ENCODE data around the gene MSRB1. TPM values are rescaled to one million over a fixed set of nuclear protein-coding genes. Genes with fewer than 3 reads are reported as not detected.
"Not testable (repeated sequence)": the region's sequence is repeated elsewhere in the genome, so short reads cannot be mapped to it uniquely, and the experiment has no call there.

MSRB1 gene
- polyA plus RNA-seq, 6 donors from 2014 or later: 15.6 to 34.5 (median 18.8) TPM

DNA sequence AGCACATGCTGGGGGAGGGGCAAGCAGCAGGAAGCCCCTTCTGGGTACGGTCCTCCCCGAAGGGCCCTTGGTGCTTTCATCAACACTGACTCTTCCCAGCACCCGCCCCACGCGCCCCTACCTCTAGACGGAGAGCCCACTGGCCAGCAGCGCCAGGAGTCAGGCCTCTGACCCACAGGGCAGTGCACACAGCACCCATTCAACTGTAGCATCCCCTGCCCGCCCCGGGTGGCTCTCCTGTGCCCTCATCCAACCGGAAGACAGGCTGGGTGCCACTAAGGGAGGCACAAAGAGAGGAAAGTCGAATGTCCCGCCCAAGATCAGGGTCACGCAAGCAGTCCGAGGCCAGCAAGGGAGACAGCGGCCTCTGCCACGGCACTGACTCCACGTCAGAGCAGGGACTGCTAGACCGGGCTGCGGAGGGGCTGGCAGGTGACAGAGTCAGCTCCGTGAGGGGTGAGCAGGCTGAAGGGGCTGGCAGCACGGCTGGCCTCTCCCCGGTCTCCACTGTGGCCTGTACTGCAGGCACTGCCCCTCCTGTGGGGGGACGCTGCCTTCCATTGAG, 9.8 kb downstream of the MSRB1 start:
- peak overlapping the region in 2 of 8 donors; percentile 0 to 29 for H3K4me3 Mint-ChIP-seq
- no peak for ATAC-seq (ENCODE audit: low read depth in 2 of 2)

DNA sequence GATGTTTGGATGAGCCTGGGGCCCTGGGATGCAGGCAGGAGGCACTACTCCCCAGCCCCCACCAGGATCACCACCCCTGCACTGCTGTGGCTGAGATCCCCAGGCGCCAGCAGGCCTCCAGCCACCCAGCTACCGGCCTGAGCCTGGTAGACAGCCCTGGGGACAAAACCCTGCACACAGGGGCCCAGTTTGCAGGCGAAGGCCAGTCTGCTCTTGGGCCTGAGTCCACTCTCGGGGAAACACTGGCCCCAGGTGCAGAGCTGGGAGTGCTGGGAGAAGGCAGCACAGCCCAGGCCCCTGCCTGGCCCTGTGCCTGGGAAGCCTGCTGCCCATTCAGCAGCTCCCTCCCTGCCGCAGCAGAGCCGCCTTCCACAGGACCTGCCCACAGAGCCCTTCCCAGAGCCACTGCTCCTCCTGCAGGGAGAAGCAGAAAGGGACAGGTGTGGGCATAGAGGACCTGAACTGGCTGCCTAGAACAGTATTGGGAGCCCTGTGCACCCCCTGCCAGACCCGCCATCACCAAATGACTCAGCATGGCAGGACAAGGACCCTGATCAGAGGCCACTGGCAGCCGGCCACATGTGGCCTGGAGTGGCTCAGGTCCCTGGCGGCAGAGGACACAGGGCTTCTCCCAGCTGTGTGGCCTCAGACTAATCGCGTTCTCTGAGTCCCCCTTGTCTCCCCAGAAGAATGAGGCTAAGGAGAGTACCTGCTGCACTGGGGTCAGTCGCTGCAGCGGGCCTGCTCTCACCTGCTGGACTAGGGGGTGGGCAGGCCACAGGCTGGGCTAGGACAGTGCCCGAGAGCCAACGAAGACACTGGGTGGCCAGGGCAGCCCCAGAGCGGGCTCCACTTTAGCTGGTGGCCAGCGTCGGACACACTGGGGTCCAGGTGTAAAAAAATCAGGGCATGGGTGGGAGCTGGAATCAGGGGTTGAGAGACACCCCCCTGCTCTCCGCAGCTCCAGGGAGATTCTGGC, 10.7 kb downstream of the MSRB1 start:
- H3K27me3 Mint-ChIP-seq: no peaks in the 10 kb centered on the region
- H3K9me3 Mint-ChIP-seq: no peaks in the 10 kb centered on the region
- H3K4me3 Mint-ChIP-seq: peak overlapping the region in 1 of 8 donors; percentile 9
- ATAC-seq (ENCODE audit: low read depth in 2 of 2): no peak
- no peaks in the 10 kb centered on the region for H3K36me3 Mint-ChIP-seq
- no peak for DNase-seq
- H3K27ac Mint-ChIP-seq: no peak overlapping the region
- peaks cover 2 to 6% (median 3%) of the 10 kb centered on the region in 3 donors for H3K4me1 Mint-ChIP-seq

More for the DNA sequence above, 9.8 kb downstream of the MSRB1 start:
- DNase-seq: no peak
- Mint-ChIP-seq H3K27ac (no peak overlapping the region), H3K4me1 (peaks cover 2 to 6% (median 3%) of the 10 kb centered on the region in 3 donors), H3K9me3 (no peaks in the 10 kb centered on the region), H3K36me3 (no peaks in the 10 kb centered on the region), H3K27me3 (no peaks in the 10 kb centered on the region)

DNA sequence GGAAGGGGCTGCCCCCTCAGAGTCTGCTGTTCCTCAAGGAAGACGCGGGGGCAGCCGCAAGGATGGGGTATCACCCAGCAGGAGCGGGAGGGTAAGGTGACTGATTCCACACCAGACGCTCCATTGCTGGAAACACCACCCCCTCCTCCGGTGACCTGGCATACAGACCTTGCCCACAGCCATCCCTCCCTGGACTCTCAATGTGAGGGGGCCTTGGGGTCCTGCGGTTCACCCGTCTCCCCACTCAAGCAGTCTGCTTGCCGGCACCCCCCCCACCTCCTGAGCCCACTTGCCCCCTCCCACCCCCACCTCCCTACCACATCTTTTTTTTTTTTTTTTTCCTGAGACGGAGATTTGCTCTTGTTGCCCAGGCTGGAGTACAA, 12.7 kb downstream of the MSRB1 start:
- Mint-ChIP-seq H3K4me3 (peak overlapping the region in 2 of 8 donors; percentile 40 to 72), H3K27me3 (peaks cover 0 to 4% (median 3%) of the 10 kb centered on the region in 3 donors), H3K9me3 (no peaks in the 10 kb centered on the region), H3K4me1 (peaks cover 2 to 6% (median 3%) of the 10 kb centered on the region in 3 donors), H3K27ac (no peak overlapping the region), H3K36me3 (no peaks in the 10 kb centered on the region)
- ATAC-seq (ENCODE audit: low read depth in 2 of 2): no peak
- DNase-seq: no peak

DNA sequence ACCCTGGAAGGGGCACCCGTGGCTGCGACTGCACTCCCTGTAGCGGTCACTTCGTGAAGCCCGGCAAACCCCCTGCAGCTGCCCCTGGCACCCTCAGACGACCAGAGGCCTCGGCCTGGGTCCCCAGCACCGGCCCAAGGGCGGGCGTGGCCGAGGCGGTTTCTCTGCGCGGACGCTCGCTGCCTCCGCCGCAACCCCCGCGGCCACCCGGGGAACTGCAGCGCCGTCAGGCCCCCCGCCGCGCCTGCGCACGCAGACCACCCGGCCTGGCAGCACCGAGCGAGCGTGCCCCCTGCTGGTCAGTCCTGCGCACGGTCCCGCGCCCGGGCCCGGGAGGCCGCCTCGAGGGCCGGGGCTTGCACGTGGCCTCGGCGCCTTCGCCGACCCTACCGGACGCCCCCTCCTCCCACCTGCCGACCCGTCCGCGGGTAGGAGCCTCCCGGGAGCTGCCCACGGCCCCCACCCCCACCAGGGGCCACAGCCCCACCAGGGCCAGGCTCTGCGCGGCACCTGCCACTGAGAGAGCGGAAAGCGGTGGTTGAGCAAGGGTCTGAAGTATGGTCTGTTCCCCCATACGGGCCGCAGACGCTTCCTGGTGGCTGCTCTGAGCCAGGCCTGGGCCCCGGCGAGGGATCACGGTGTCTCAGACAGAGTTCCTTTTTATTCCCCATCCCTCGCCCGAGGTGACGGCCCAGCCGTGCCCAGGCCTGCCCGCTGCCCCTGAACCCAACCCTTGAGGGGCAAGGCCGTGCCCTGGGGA, 13.2 kb downstream of the MSRB1 start:
- Mint-ChIP-seq H3K4me3 (peak overlapping the region; percentile 25 to 87 (median 64)), H3K9me3 (no peaks in the 10 kb centered on the region), H3K27ac (no peak overlapping the region), H3K36me3 (no peaks in the 10 kb centered on the region), H3K27me3 (peaks cover 0 to 10% (median 9%) of the 10 kb centered on the region in 3 donors), H3K4me1 (peaks cover 2 to 6% (median 3%) of the 10 kb centered on the region in 3 donors)
- peak; percentile 91 to 94 for ATAC-seq (ENCODE audit: low read depth in 2 of 2)
- peak; percentile 92 for DNase-seq

DNA sequence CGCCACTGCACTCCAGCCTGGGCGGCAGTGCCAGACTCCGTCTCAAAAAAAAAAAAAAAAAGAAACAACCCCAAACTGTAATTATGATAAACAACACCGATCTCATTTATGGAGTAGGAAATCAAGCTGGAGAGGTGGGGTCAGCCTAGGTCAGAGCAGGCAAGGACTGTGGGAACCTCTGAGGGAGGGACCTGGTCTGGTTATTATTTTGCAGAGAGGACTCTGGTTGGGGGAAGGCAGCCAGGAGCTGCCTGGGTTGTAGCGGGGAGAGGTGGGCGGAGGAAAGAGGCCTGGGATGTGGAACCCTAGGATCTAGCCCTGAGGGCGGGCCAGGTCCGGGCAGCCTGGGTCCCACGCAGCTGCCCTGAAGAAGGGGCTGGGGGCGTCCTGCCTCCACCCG, 13.9 kb downstream of the MSRB1 start:
- Mint-ChIP-seq H3K4me3 (peak overlapping the region; percentile 73 to 91 (median 86)), H3K36me3 (no peaks in the 10 kb centered on the region), H3K4me1 (peaks cover 2 to 6% (median 3%) of the 10 kb centered on the region in 3 donors), H3K27me3 (peaks cover 0 to 15% (median 14%) of the 10 kb centered on the region in 3 donors), H3K27ac (peak overlapping the region in 2 of 6 donors; percentile 62 to 78), H3K9me3 (no peaks in the 10 kb centered on the region)
- DNase-seq (no peak), ATAC-seq (ENCODE audit: low read depth in 2 of 2) (peak; percentile 21 to 24)

DNA sequence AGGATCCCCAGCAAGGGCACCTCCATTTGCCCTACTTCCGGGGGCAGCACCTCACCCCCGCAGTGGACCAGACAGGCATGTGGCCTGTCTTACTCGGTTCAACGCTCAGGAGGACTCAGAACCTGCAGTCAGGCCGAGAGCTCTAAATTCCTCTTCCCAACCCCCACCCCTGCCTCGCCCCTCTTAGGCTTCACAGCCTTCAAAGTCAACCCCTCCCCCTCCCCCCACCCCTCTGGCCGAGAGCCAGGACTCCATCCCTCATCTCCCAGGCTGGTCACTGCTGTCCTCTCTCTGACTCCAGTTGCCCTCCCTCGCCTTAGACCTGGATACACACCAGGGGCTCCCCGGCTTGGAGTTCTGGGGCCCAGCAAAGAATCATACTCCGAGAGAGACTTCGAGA, 16.7 kb downstream of the MSRB1 start:
- Mint-ChIP-seq H3K9me3 (peaks cover 0 to 5% (median 2%) of the 10 kb centered on the region in 7 donors), H3K27me3 (peaks cover 11 to 42% (median 34%) of the 10 kb centered on the region in 3 donors), H3K4me3 (no peak overlapping the region), H3K36me3 (no peaks in the 10 kb centered on the region), H3K4me1 (peaks cover 3 to 9% (median 6%) of the 10 kb centered on the region in 3 donors), H3K27ac (no peak overlapping the region)
- no peak for ATAC-seq (ENCODE audit: low read depth in 2 of 2)
- no peak for DNase-seq

DNA sequence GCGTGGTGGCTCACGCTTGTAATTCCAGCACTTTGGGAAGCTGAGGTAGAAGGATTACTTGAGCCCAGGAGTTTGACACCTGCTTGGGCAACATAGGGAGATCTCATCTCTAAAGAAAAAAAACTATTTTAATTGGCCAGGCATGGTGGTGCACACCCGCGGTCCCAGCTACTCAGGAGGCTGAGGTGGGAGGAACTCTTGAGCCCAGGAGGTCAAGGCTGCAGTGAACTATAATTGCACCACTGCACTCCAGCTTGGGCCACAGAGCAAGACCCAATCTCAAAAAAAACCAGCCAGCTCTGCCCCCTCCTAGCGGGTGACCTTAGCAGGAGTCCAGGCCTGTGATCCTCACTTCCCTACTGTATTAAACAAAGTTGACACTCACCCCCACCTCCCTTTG, 18.9 kb downstream of the MSRB1 start:
- no peaks in the 10 kb centered on the region for H3K36me3 Mint-ChIP-seq
- ATAC-seq (ENCODE audit: low read depth in 2 of 2): no peak
- DNase-seq: no peak
- peaks cover 3 to 16% (median 6%) of the 10 kb centered on the region in 3 donors for H3K4me1 Mint-ChIP-seq
- H3K9me3 Mint-ChIP-seq: peaks cover 0 to 5% (median 2%) of the 10 kb centered on the region in 7 donors
- no peak overlapping the region for H3K27ac Mint-ChIP-seq
- peaks cover 17 to 62% (median 46%) of the 10 kb centered on the region in 3 donors for H3K27me3 Mint-ChIP-seq
- H3K4me3 Mint-ChIP-seq: no peak overlapping the region

DNA sequence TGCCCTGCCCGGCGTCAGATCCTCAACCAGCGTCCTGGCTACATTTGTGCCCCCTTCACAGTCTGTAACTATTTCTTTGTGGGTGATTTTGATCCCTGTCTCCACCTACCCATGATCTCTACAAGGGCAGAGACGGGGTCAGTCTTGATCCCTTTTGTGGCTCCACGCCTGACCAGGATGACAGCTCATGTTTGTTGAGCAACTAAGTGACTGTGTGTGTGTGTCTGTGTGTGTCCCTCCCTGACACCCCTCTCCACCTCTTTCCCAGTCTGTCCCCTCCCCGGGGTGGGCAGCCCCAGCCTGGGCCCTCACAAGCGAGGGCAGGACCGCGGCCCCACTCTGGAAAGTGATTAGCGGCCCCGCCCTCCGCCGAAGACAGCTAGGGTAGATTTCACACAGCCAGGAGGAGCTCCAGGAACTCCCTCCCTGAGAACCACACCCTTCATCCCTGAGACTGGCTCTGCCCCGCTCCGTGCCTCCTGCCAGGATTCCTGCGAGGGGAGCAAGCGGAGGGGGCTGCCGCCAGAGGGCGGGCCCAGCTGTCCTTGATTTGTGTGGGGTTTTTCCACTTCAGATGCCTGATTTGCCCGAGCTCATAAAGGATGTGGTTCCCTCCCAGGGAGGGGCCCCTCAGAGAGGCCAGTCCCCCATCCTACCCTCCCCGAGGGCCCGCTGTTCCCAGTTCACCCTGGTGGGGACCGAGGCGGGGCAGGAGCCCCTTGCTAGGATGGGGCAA, 19.5 kb downstream of the MSRB1 start:
- Mint-ChIP-seq H3K27me3 (peaks cover 17 to 67% (median 52%) of the 10 kb centered on the region in 3 donors), H3K36me3 (no peaks in the 10 kb centered on the region), H3K4me3 (no peak overlapping the region), H3K27ac (no peak overlapping the region), H3K9me3 (peaks cover 0 to 5% (median 2%) of the 10 kb centered on the region in 7 donors), H3K4me1 (peaks cover 0 to 18% (median 4%) of the 10 kb centered on the region in 3 donors)
- ATAC-seq (ENCODE audit: low read depth in 2 of 2) (peak in 1 of 2 donors; percentile 36), DNase-seq (no peak)

DNA sequence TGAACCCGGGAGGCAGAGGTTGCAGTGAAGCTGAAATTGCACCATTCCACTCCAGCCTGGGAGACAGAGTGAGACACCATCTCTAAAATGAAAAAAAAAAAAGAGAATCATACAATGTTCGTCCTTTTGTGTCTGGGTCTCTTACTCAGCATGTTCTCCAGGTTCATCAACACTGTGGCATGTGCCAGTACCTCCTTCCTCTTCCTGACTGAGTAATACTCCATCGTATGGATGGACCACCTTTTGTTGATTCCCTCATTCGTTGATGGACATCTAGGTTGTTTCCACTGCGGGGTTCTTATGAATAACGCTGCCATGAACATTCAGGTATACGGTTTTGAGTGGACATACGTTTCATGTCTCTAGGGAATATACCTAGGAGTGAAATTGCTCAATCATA, 20.6 kb downstream of the MSRB1 start:
- H3K4me3 Mint-ChIP-seq: no peak overlapping the region
- peaks cover 0 to 18% (median 4%) of the 10 kb centered on the region in 3 donors for H3K4me1 Mint-ChIP-seq
- ATAC-seq (ENCODE audit: low read depth in 2 of 2) (no peak), DNase-seq (no peak)
- H3K36me3 Mint-ChIP-seq: no peaks in the 10 kb centered on the region
- no peak overlapping the region for H3K27ac Mint-ChIP-seq
- H3K27me3 Mint-ChIP-seq: peaks cover 17 to 68% (median 52%) of the 10 kb centered on the region in 3 donors
- H3K9me3 Mint-ChIP-seq: peaks cover 0 to 5% (median 2%) of the 10 kb centered on the region in 7 donors

DNA sequence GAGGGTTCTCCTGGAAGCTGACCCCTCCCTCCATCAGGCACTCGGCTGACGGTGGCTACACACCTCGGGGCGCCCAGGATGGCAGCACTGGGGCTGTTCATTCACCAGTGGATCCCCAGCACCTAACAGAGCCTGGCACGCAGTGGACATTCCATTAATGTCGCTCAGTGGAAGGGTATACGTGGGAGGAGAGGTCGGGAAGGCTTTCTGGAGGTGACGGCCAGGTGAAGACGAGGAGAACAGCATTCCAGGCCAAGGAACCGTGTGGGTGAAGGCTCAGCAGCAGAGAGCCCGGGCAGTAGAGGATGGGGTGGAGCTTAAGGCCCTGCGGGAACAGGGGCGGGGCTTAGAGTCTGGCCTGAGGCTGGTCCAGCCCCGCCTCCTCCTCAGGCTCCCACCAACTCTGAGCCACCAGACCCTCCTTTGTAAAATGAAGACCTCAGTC, 22.2 kb downstream of the MSRB1 start:
- DNase-seq: no peak
- Mint-ChIP-seq H3K9me3 (peaks cover 0 to 5% (median 2%) of the 10 kb centered on the region in 7 donors), H3K27me3 (peaks cover 17 to 84% (median 67%) of the 10 kb centered on the region in 3 donors), H3K4me1 (peaks cover 0 to 18% (median 8%) of the 10 kb centered on the region in 3 donors), H3K27ac (no peak overlapping the region), H3K4me3 (peak overlapping the region in 1 of 8 donors; percentile 45), H3K36me3 (no peaks in the 10 kb centered on the region)
- no peak for ATAC-seq (ENCODE audit: low read depth in 2 of 2)

DNA sequence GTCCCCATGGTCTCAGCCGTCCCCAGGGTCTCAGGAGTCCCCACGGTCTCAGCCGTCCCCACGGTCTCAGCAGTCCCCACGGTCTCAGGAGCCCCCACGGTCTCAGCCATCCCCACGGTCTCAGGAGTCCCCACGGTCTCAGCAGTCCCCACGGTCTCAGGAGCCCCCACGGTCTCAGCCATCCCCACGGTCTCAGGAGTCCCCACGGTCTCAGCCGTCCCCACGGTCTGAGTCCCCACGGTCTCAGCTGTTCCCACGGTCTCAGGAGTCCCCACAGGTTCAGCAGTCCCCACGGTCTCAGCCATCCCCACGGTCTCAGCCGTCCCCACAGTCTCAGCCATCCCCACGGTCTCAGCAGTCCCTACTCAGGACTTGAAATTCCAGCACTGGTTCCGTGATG, 22.9 kb downstream of the MSRB1 start:
- H3K27ac Mint-ChIP-seq; ATAC-seq (ENCODE audit: low read depth in 2 of 2); H3K36me3 Mint-ChIP-seq; DNase-seq; H3K9me3 Mint-ChIP-seq: not testable (repeated sequence)
- peaks cover 17 to 84% (median 68%) of the 10 kb centered on the region in 3 donors for H3K27me3 Mint-ChIP-seq
- peaks cover 0 to 18% (median 8%) of the 10 kb centered on the region in 3 donors for H3K4me1 Mint-ChIP-seq
- H3K4me3 Mint-ChIP-seq: peak overlapping the region in 1 of 8 donors; percentile 34

DNA sequence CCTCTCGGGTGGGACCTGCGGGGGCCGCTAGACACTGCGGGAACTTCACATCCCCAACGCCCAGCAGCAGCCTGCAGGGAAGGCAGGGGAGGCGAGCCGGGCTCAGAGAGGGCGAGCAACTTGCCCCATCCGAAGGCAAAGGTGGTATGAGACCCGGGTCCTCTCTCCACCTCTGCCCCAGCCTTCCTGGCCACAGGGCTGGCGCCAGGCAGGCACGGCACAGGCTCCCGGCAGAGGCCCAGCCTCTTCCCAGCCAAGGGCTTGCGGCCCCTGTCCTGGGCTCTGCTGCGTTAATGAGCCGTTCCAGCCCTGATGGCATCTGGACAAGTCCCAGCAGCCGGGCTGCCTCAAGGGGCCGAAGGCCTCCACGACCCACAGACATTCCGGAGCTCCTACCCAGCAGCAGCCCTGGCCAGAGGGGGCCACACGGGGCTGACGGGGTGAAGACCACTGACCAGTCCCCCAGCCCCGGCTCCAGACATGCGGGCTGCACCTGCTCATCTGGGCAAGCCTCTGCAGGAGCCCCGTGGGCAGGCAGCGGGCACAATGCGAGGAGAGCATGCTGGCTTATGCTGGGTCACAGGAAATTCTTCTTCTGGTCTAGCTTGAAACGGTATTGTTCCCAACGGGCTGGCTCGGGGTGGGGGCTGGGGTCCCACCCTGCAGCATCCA, 23.5 kb downstream of the MSRB1 start:
- peaks cover 17 to 84% (median 67%) of the 10 kb centered on the region in 3 donors for H3K27me3 Mint-ChIP-seq
- H3K36me3 Mint-ChIP-seq: no peaks in the 10 kb centered on the region
- no peak for DNase-seq
- H3K4me3 Mint-ChIP-seq: no peak overlapping the region
- no peak for ATAC-seq (ENCODE audit: low read depth in 2 of 2)
- peaks cover 0 to 18% (median 8%) of the 10 kb centered on the region in 3 donors for H3K4me1 Mint-ChIP-seq
- no peak overlapping the region for H3K27ac Mint-ChIP-seq
- H3K9me3 Mint-ChIP-seq: peaks cover 0 to 5% (median 2%) of the 10 kb centered on the region in 7 donors
